Upper lobe of left lung (tissue), 4 donors: Measurements from ENCODE around the gene CACNA2D2.

Experiments used
- EP300 ChIP-seq, 4 donors: sonication (generic); formaldehyde crosslinking; IDR thresholded peaks; one replicate each; pipeline ENCODE4 v1.5.1; 2017; ENCODE audit warnings: antibody characterized with exemption in 4 of 4, control low read depth in 2 of 4
- POLR2A ChIP-seq, 4 donors: fragments of 450-650 bp; IDR thresholded peaks; one replicate each; pipeline ENCODE4 v1.5.1; 2016 to 2017; ENCODE audit warnings: antibody characterized with exemption in 4 of 4, mild to moderate bottlenecking in 2 of 4
- POLR2AphosphoS5 ChIP-seq, 2 donors: sonication (generic); formaldehyde crosslinking; IDR thresholded peaks; one replicate each; pipeline ENCODE4 v1.5.1; 2017; ENCODE audit warnings: antibody characterized with exemption in 2 of 2

GRCh38 chr3:50441424-50442217, 61.8 kb downstream of the CACNA2D2 start:
- no peak for TF ChIP-seq POLR2A (IDR thresholded peaks at IDR 0.05)
- TF ChIP-seq EP300 (IDR thresholded peaks at IDR 0.05), result no peak
- no peak for TF ChIP-seq POLR2AphosphoS5 (IDR thresholded peaks at IDR 0.05)
